Fibroblast of skin of right biceps (primary cell): ENCODE results near the gene ATP6V1B1.
A peak's percentile ranks its signal among the peaks of the same experiment; 100 is the strongest.
"Not testable (repeated sequence)": the region's sequence is repeated elsewhere in the genome, so short reads cannot be mapped to it uniquely, and the experiment has no call there.

Experiments used
- DNase-seq: peaks from one replicate; pipeline ENCODE4 v3.0.0-alpha.2; 2013

ATP6V1B1 gene

GRCh38 chr2:70994009-70994698 lies 58.5 kb downstream of the ATP6V1B1 start:
- DNase-seq, result no peak

- peak; percentile 86 for DNase-seq
These were observed 59.2 kb downstream of the ATP6V1B1 start, which contains the start of gene TEX261 for GRCh38 chr2:70994699-70995425. TEX261 (minus strand) TSS chr2:70994873; CDS start chr2:70994757, 116 bp downstream.

GRCh38 chr2:70995426-70995729 lies 59.7 kb downstream of the ATP6V1B1 start:
- DNase-seq, result peak; percentile 41

- not testable (repeated sequence) for DNase-seq
These were observed 63.2 kb downstream of the ATP6V1B1 start for GRCh38 chr2:70998885-70999284.

- no peak for DNase-seq
These were observed 63.7 kb downstream of the ATP6V1B1 start for GRCh38 chr2:70999362-70999761.

- not testable (repeated sequence) for DNase-seq
These were observed 64.2 kb downstream of the ATP6V1B1 start for GRCh38 chr2:70999931-71000330.

GRCh38 chr2:71000780-71001591 lies 65.3 kb downstream of the ATP6V1B1 start:
- peak; percentile 61 for DNase-seq

- no peak for DNase-seq
These were observed 65.9 kb downstream of the ATP6V1B1 start for GRCh38 chr2:71001592-71001927.

GRCh38 chr2:71001981-71002570 lies 66.4 kb downstream of the ATP6V1B1 start:
- DNase-seq, result no peak

- no peak for DNase-seq
These were observed 67.7 kb downstream of the ATP6V1B1 start for GRCh38 chr2:71003396-71003795.

- DNase-seq, result no peak
These were observed 68.5 kb downstream of the ATP6V1B1 start for GRCh38 chr2:71003966-71004755.

GRCh38 chr2:71004857-71005256 lies 69.2 kb downstream of the ATP6V1B1 start:
- DNase-seq, result no peak

- DNase-seq, result no peak
These were observed 69.8 kb downstream of the ATP6V1B1 start for GRCh38 chr2:71005271-71006202.

GRCh38 chr2:71006323-71006722 lies 70.6 kb downstream of the ATP6V1B1 start:
- DNase-seq, result no peak

- DNase-seq, result no peak
These were observed 71.5 kb downstream of the ATP6V1B1 start for GRCh38 chr2:71006955-71007799.

GRCh38 chr2:71008342-71008741 lies 72.6 kb downstream of the ATP6V1B1 start:
- DNase-seq, result no peak

- not testable (repeated sequence) for DNase-seq
These were observed 76.1 kb downstream of the ATP6V1B1 start for GRCh38 chr2:71011786-71012185.
